HG03354 (cell line): ENCODE measurements around the gene ZEB1.

Experiments
- ATAC-seq: cut with Tn5 transposase; IDR thresholded peaks from one replicate; pipeline ENCODE4 v1.9.1; 2021; ENCODE audit warnings: mild to moderate bottlenecking; ENCODE audit not compliant: unreplicated experiment, poor library complexity, severe bottlenecking

The ZEB1 gene

DNA sequence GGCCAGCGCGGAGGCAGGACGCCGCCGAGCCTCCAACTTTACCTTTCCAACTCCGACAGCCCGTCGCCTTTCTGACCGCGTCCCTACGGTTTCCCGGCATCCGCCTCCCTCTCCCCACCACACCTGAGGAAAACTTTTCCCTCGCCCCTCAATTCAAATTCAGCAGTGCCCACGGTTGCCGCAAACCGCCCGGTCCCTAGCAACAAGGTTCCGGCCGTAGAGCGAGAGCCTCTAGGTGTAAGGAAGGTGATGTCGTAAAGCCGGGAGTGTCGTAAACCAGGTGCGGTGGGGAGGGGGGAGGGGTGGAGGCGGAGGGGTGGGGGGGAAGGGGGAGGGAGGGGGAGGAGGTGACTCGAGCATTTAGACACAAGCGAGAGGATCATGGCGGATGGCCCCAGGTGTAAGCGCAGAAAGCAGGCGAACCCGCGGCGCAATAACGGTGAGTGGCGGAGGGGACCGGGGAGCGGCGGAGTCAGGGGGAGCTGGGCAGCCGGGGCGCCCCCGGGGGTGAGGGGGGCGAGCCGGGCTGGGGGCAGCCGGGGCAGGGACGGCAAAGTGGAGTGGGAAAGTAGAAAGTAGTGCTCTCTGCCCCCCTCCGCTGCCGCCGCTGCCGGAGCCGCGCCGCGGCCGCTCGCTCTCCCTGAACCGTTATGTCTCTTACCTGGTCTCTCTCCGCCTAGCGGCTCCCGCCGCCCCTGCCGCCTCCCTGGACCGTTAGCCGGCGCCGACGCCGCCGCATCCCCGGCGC, at the start of gene ZEB1:
TSS of gene ZEB1 (plus strand) at position 363 of the 748 bp plus-strand sequence. CDS start at position 382, 19 bp downstream.
- peak; percentile 50 for ATAC-seq

DNA sequence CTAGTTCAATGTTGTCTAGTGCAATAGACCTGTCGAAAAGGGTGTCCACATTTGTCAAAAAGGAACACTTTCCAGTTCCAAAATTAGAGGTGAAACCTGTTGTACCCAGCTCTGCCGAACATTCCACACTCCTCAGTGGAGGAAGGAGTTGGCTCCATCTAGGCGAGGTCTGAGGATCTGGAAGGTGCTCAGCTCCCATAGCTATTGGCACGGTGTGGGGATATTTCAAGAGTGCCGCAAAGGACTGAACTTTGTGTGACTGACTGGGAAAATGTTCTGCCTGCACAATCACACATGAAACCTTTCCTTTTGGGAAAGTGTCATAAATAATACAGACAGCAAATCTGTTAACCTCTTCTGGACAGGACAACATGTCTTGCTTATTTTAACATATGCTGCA, 48.1 kb upstream of the ZEB1 start:
- ATAC-seq = no peak

DNA sequence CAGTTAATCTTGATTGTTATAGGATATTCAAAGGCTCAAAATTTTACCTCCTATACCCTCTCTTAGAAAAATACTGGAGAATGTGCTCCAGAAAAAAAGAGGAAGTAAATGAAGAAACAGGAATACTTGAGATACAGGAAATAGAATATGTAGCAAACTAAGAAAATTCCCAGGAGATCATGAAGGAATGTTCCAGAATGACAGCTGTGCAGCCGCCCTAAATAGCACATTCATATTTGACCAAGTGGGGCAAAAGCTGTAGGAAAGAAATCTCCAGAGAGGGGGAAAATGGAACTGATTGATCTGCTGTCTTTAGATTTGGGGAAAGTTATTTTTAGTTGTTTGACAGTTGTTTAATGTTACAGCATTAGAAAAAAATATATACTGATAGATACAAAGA, 46.2 kb upstream of the ZEB1 start:
- no peak for ATAC-seq

DNA sequence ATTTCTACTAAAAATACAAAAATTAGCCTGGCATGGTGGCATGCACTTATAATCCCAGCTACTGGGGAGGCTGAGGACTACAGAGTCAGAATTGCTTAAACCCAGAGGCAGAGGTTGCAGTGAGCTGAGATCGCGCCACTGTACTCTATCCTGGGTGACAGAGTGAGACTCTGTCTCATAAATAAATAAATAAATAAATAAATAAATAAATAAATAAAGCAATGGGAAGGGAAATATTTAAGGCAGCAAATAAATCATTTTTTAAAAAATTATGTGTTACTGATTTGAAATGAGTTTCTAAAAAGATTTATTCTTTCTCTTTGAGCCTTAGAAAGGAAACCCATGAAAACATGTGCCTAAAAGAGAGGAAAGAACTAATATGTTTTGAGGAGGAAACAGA, 45.2 kb upstream of the ZEB1 start:
- no peak for ATAC-seq

DNA sequence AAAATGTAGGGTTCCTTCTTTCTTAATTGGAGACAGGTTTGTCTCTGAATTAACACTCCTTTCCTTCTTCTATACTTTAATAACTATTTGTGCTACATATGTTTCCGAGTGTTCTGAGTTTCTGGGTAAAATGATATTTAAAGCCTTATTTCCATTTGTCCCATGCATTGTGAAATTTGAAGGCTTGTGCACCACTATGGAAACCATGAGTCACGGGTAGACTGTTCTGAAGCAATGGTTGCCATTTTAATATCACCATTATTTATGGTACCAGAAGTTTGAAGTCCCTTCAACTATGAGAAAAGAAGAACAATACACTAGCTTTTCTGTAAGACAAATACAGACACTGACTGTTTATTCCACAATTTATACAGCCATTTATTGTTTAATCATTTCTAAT, 44.7 kb upstream of the ZEB1 start:
- no peak for ATAC-seq

DNA sequence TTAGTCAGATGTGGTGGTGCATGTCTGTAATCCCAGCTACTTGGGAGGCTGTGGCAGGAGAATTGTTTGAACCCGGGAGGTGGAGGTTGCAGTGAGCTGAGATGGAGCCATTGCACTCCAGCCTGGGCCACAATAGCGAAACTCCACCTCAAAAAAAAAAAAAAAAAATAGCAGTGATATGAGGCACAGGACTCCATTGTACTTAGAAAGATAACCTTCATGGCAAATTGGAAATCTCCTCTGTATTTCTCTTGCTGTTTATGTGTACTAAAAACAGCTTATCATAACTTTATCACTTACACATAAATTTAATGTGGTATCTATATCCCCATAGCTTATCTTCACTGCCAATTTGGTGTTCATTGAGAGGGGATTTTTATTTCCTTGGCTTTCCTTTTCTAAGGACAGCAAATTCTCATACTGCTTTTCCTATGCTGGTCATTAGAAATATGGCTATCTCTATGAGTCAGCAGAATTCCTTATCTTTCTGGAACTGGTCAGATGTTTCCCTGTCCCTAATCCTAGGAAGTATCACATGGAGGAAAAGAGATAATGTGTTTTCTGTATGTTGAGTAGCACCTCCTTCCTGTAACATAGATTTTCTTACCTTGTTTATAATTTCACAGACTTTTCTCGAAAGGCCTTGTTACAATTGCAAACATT, 40.6 kb upstream of the ZEB1 start:
- no peak for ATAC-seq

DNA sequence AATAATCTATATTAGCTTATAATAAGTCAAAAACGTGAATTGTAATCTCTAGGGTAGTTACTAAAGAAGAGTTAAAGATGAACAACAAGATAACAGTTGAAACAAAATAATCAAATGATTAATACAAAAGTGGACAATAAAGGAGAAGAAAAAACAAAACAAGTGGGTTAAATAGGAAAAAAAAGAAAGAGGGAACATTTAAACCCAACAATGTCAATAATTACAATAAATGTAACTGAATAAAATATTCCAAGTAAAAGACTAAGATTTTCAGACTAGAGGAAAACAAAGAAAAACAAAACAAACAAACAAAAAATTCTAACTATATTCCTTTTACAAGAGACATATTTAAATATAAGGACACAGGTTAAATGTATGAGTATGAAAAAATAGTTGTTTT, 38.0 kb upstream of the ZEB1 start:
- ATAC-seq = no peak

DNA sequence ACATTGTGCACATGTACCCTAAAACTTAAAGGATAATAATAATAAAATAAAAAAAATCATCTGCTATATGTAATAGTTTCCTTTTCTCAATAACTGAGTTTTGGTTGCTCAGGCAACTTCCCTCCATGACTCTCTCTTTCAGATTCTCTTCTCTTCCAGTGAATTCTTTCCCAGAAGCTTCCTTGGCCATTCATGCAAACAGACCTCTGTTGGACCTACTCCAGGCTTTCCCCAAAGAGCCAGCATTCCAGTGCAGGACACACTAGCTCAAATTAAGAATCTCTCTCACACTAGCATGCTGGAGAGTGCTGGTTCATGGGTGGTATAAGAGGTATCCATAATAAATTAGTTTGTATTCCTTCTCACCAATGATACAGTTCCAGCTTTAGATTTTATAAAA, 31.0 kb upstream of the ZEB1 start:
- no peak for ATAC-seq

DNA sequence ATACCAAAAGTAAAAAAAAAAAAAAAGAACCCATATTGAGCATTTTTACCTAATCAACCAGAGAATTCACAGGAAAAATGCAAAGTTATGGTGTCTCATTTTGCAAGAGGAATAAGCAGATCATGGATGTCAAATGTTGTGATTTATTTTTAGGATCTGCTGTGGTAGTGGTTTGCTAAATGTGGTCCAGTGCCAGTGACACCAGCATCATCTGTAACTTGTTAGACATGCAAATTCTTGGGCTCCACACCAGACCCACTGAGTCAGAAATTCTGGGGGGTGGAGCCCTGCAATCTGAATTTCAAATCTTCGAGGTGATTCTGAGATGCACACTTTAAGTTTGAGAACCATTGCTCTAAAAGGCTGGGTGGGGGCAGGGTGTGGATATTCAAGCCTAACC, 30.1 kb upstream of the ZEB1 start:
- no peak for ATAC-seq

DNA sequence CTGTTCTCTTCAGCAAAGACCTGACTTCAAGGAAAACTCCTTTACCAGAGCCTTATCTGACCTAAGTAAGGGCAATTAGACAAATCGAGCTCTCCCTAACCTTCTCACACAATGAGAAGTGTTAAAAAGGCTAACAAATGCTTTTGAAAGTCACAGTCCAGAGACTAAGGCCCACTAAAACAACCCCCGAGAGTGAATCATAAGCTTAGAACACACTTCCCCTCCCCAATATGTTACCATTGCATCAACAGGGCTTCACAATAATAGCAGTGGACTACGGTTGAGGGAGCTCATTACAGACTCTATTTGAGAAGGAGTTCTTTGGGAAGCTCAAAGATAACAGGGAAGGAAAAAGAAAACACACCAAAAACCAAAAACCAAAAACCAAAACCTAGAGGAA, 28.6 kb upstream of the ZEB1 start:
- no peak for ATAC-seq

DNA sequence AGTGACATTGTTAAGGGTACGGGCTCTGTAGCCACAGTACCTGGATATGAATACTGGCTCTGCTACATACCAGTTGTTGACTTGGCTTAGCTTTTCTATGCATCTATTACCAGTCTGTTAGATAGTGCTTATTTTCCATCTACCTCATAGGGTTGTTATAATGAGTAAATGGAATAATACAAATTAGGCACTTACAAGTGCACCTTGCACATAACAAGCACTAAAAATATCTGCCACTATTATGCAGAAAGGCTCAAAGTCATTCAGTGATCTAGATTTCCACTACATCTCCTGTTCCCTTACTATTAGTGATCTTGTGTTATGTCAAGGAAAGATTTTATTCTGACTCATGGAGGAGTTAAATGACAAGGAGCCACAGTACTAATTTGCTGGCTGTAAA, 27.9 kb upstream of the ZEB1 start:
- ATAC-seq = no peak

DNA sequence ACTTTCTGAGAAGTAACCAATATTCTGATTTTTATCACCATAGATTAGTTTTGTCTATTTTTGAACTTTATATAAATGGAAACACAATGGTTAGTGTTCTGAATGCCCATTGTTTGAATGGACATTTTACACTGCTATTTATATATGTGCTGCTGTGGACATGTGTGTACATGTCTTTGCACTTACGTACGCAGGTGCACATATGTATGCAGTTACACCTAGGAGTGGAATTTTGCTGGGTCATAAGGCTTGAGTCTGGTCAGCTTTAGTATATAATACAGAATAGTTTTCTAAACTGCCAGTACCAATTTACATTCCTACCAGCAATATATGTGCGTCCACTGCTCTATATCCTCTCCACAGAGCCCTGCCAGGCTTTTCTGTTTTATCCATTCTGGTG, 24.5 kb upstream of the ZEB1 start:
- no peak for ATAC-seq

DNA sequence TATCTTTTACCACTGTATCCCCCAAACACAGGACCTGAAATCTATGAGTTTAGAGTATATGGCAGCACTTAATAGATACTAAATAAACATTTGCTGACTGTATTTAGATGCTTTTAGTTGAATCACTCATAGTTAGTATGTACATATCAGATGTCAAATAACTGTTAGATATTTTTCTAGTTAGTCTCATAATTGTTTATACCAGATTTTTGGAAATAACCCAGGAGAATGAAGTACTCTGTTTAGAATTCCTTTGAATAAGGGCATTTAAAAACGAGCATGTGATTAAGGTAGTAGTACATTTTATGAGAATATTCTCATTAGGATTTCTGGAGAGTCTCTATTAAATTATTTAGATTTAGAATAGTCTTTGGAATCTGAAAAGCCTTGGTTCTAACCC, 22.3 kb upstream of the ZEB1 start:
- ATAC-seq = no peak

DNA sequence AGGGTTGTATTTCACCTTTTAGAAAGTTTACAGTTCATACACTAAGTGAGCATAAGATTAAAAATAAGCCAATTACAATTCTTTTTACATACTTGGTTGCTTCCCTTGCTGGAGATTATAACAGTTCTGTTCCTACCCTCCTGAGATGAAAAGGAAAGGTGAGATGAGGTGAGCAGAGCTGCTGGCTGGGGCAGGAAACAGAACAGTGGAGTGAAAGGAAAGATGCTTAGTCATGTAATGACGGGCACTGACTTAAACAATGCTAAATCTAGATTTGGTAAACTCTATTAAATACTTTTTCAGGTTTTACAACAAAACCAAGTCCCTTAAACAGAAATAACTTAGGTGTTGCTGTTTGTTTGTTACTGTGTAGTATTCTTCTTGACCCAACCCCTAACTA, 19.9 kb upstream of the ZEB1 start:
- no peak for ATAC-seq

DNA sequence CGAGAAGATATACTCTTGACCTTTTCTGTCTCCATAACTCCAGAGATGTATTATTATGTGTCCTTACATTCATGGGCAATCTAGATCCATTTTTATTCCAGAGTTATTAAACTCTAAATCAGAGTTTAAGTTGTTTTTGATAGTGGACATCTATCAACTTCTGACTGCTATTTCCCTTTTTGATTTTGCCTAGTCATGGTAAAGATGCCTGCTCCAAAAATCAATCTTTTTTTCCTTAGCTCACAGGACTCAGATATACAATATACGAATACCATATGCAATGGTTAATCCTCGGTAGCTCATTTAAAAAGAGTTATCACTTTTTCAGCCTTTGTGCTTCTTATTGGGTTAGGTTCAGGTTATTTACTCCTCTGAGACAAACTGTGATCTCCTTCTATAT, 15.8 kb upstream of the ZEB1 start:
- no peak for ATAC-seq

DNA sequence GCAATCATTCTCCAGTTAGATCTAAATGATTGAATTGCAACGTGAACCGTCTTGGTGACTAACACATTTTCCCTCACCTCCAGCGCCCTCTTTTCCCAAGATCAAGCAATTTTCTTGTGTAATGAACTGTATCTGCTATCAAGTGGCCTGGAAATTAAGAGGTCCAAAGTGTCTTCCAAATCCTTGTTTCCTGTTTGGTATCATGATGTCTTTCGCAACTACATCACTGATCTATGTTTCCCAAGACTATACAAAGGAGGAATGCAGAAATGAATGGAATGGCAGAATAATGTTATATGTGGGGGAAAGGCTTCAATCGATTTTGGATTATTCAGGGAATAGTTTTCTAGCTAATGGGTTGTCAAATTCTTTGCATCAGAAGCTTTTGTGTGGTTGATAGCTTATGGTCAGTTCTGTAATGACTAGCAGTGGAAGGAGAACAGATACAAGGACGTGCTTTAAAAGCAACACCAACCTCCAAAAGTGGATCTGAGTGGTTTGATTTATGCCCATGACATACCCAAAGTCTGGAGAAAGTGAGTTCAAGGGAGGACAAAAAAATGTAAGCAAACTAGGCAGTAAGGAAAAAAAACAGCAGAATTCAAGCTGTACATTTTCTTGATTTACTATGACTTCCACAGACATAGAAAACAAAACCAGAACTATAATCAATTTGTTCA, 14.6 kb upstream of the ZEB1 start:
- no peak for ATAC-seq

DNA sequence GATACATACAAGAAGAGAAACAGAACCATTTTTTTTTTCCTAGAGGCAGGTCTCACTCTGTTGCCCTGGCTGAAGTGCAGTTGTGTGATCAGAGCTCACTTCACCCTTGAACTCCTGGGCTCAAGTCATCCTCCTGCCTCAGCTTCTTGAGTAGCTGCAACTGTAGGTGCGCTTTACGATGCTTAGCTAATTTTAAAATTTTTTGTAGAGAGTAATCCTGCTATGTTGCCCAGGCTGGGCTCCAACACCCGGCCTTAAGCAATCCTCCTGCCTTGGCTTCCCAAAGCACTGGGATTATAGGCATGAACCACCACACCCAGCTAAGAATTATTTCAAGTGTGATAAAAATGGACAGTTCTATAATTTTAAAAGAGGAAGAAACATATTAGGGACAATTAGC, 5.6 kb upstream of the ZEB1 start:
- ATAC-seq = no peak

DNA sequence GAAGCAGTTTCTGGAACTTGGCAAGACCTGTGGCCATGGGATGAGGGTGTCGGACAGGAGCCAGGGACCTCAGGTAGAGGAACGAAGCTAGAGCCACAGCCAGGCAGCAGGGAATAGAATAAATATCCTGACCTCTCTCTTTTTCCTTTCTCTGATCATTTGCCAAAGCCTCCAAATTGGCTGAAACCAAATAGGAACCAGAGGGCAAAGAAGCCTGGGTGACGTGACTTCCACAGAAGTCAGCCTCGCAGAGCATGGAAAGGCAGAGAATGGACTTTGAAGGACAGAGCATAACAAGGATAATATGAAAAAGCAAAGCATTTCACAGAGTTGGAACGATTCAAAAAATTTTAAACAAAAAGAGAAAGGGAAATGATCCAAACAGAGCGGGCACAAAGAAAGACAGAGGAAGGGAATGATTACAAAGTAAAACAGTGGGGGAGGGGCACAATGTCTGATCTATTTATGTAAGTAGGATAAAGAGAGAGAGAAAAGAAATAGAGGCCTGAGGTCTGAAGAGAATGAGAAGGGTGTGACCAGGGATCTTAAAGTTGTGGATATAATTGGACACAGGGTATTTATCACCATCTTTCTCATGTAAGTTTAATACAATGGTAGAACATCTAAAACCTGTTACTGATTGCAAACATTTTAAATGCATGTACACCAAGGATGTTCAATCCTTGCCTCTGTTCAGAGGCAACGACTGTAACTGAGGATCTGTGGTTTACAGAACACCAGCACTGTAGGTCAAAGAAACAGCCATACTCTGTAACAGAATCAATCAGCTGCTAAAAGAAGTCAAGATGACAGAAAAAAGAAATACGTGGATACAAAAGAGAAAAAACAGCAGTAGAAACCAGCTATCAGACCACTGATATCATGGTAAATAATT, 4.5 kb upstream of the ZEB1 start:
- no peak for ATAC-seq

DNA sequence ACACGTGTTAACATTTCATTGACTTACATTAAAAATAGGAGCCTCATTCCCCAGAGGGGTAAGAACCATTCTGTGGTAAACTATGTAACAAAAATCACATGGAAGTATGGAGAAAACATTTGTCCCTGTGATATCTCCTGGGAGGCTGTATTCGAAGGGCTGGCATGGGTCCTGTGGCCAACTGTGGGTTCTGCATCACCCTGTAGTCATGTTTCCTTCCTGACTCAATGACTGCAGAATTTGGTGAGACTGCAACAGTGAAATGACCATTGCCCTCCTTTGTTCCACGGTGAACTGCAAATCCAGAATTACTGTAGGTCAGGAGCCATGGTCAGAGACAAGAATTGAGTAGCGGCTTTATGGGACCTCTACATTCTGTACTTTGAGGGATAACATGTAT, 3.6 kb upstream of the ZEB1 start:
- ATAC-seq = no peak

DNA sequence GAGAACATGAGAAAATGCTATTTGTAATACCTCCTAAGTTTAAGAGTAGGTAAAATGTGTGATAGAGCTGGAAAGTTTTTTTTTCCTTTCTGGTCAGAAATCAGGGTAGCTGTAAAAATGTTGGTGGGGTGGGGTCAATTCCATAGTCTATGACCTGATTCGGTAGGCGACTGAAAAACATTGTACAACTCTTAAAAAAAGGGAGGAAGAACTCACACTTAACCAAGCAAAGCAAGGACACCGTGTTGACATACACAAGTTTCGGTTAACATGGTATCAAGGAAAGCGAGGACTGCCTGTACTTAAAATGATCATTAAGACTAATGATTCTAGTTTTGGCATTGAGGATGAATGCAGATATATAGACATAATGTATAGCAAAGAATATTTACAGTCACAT, 1.8 kb upstream of the ZEB1 start:
- no peak for ATAC-seq
